HCT116 (cell line): ENCODE measurements around the gene TTC6. TPM values are rescaled to one million over a fixed set of nuclear protein-coding genes. Genes with fewer than 3 reads are reported as not detected.

Experiments
- ATAC-seq: fragments of 200-7000 bp; cut with Tn5 transposase; 2 replicates; pipeline ENCODE4 v1.9.1; 2020; ENCODE audit warnings: mild to moderate bottlenecking, moderate library complexity
- BruUV-seq: library from RNA; stranded (reverse); fragments of 400-500 nt; replicated peaks from 2 replicates; lab custom pipeline; 2021; lab: Mats Ljungman, UMichigan
- CTCF ChIA-PET: fragments of 300-600 bp; sonication (Branson Sonifier 250); formaldehyde crosslinking; loops from one replicate; lab custom pipeline; 2021; ENCODE audit warnings: antibody characterized with exemption; lab: Charles Lee
- POLR2A ChIA-PET: fragments of 300-600, 350-600 bp; sonication (Branson Sonifier 250); formaldehyde crosslinking; loops from one replicate; lab custom pipeline; 2021; ENCODE audit warnings: antibody characterized with exemption; lab: Charles Lee
- RAD21 ChIA-PET, 2 experiments: fragments of 300-600 bp; sonication (Branson Sonifier 250); formaldehyde crosslinking; loops; one replicate each; lab custom pipeline; 2023; ENCODE audit warnings: low total read pairs in 2 of 2; ENCODE audit not compliant: uncharacterized antibody in 2 of 2, unreplicated experiment in 2 of 2, low non-redundant PET in 1 of 2; lab: Charles Lee
- DNase-seq: peaks from one replicate; pipeline ENCODE4 v3.0.0-alpha.2; 2010; ENCODE audit warnings: low read depth, low spot score
- H2AFZ ChIP-seq: fragments of 200-600 bp; shearing (Covaris generic), sonication (generic); 2 replicates; pipeline ENCODE4 v1.6.1; 2017; ENCODE audit warnings: low read depth, mixed run types, mixed read lengths, antibody characterized with exemption, low read length; ENCODE audit not compliant: poor library complexity, severe bottlenecking
- H3K27ac ChIP-seq: 2 replicates; pipeline ENCODE4 v1.5.1; 2012; ENCODE audit warnings: low read depth, low read length
- H3K27me3 ChIP-seq: fragments of 200-600 bp; sonication (generic); 2 replicates; pipeline ENCODE4 v1.6.1; 2016; ENCODE audit warnings: mixed run types, low read length, mixed read lengths; ENCODE audit not compliant: insufficient read depth
- H3K36me3 ChIP-seq, 2 experiments: fragments of 200-500 bp in 1 of 2; fragments of 200-600 bp in 1 of 2; sonication (Bioruptor generic) in 1 of 2; sonication (generic) in 1 of 2; 2 replicates each; pipeline versions ENCODE4 v1.5.1 to v1.6.1; 2014 to 2016; ENCODE audit warnings: low read length in 2 of 2, inconsistent platforms in 1 of 2, mixed read lengths in 1 of 2, mixed run types in 1 of 2; ENCODE audit not compliant: insufficient read depth in 2 of 2, control insufficient read depth in 1 of 2
- H3K4me1 ChIP-seq, 2 experiments: fragments of 200-600 bp in 1 of 2; sonication (generic) in 1 of 2; 2 replicates each; pipeline versions ENCODE4 v1.5.1 to v1.6.1; 2012 to 2017; ENCODE audit warnings: low read length in 2 of 2, inconsistent platforms in 1 of 2, mild to moderate bottlenecking in 1 of 2, mixed read lengths in 1 of 2, mixed run types in 1 of 2, moderate library complexity in 1 of 2; ENCODE audit not compliant: insufficient read depth in 2 of 2, control insufficient read depth in 1 of 2
- H3K4me2 ChIP-seq: fragments of 200-600 bp; sonication (generic); 2 replicates; pipeline ENCODE4 v1.6.1; 2017; ENCODE audit warnings: mixed run types, low read length, mixed read lengths
- H3K4me3 ChIP-seq, 2 experiments: fragments of 200-600 bp in 1 of 2; sonication (generic) in 1 of 2; replicated peaks in 1 of 2; 2 replicates each; pipeline ENCODE4 v1.5.1; 2011 to 2016; ENCODE audit warnings: low read length in 2 of 2, control low read depth in 1 of 2, low read depth in 1 of 2, mild to moderate bottlenecking in 1 of 2, mixed read lengths in 1 of 2, mixed run types in 1 of 2
- H3K79me2 ChIP-seq: fragments of 200-600 bp; sonication (generic); 2 replicates; pipeline ENCODE4 v1.6.1; 2017; ENCODE audit warnings: mild to moderate bottlenecking, mixed run types, low read length, moderate library complexity, mixed read lengths; ENCODE audit not compliant: insufficient read depth
- H3K9ac ChIP-seq: fragments of 200-600 bp; sonication (generic); 2 replicates; pipeline ENCODE4 v1.6.1; 2016; ENCODE audit warnings: low read length, mixed read lengths
- H3K9me2 ChIP-seq: fragments of 200-600 bp; sonication (generic), shearing (Covaris generic); 2 replicates; pipeline ENCODE4 v1.6.1; 2017; ENCODE audit warnings: mixed run types, mild to moderate bottlenecking, moderate library complexity; ENCODE audit not compliant: insufficient read depth
- H3K9me3 ChIP-seq, 2 experiments: fragments of 200-500 bp in 1 of 2; fragments of 200-600 bp in 1 of 2; sonication (Bioruptor generic) in 1 of 2; sonication (generic) in 1 of 2; 2 replicates each; pipeline ENCODE4 v1.6.1; 2014 to 2017; ENCODE audit warnings: low read length in 2 of 2, mixed read lengths in 2 of 2, inconsistent platforms in 1 of 2, low read depth in 1 of 2, mild to moderate bottlenecking in 1 of 2, mixed run types in 1 of 2, moderate library complexity in 1 of 2; ENCODE audit not compliant: control insufficient read depth in 1 of 2, insufficient read depth in 1 of 2
- H4K20me1 ChIP-seq: fragments of 200-600 bp; sonication (generic), shearing (Covaris generic); 2 replicates; pipeline ENCODE4 v1.6.1; 2017; ENCODE audit warnings: mixed run types, mild to moderate bottlenecking, moderate library complexity; ENCODE audit not compliant: insufficient read depth
- CBX3 ChIP-seq: IDR thresholded peaks from 2 replicates; pipeline ENCODE4 v1.6.1; 2012; ENCODE audit warnings: low read depth
- EGR1 ChIP-seq: IDR thresholded peaks from 2 replicates; pipeline ENCODE4 v1.6.1; 2012; ENCODE audit warnings: low read depth
- EZH2 ChIP-seq: fragments of 200-600 bp; sonication (generic); IDR thresholded peaks from 2 replicates; pipeline ENCODE4 v1.6.1; 2017; ENCODE audit warnings: antibody characterized with exemption, mixed run types
- EZH2phosphoT487 ChIP-seq: fragments of 200-600 bp; IDR thresholded peaks from 2 replicates; pipeline ENCODE4 v1.6.1; 2018; ENCODE audit warnings: antibody characterized with exemption, borderline replicate concordance
- POLR2A ChIP-seq: IDR thresholded peaks from 2 replicates; pipeline ENCODE4 v1.7.0; 2011; ENCODE audit warnings: borderline replicate concordance; ENCODE audit not compliant: insufficient read depth, insufficient read length; ENCODE audit errors: extremely low read depth
- RAD21 ChIP-seq: IDR thresholded peaks from 2 replicates; pipeline ENCODE4 v1.6.1; 2012; ENCODE audit warnings: low read depth, mild to moderate bottlenecking
- SP1 ChIP-seq: IDR thresholded peaks from 2 replicates; pipeline ENCODE4 v1.6.1; 2012; ENCODE audit warnings: low read depth
- SRF ChIP-seq: IDR thresholded peaks from 2 replicates; pipeline ENCODE4 v1.6.1; 2012; ENCODE audit warnings: low read depth
- TCF7L2 ChIP-seq: IDR thresholded peaks from 2 replicates; pipeline ENCODE4 v1.7.0; 2011; ENCODE audit warnings: borderline replicate concordance, inconsistent platforms; ENCODE audit not compliant: insufficient read depth, insufficient read length; ENCODE audit errors: extremely low read depth
- YY1 ChIP-seq: IDR thresholded peaks from 2 replicates; pipeline ENCODE4 v1.6.1; 2011; ENCODE audit warnings: low read length, low read depth, moderate library complexity, mild to moderate bottlenecking; ENCODE audit not compliant: insufficient replicate concordance; ENCODE audit errors: extremely low read depth
- ZFX ChIP-seq: fragments of 450-650 bp; IDR thresholded peaks from 2 replicates; pipeline ENCODE4 v1.6.1; 2017
- ZNF274 ChIP-seq: fragments of 200-500 bp; sonication (Bioruptor generic); IDR thresholded peaks from 2 replicates; pipeline ENCODE4 v1.6.1; 2014; ENCODE audit warnings: mild to moderate bottlenecking, low read depth, low read length, inconsistent platforms
- intact Hi-C: fragments of 100-400 bp; cut with micrococcal nuclease; formaldehyde crosslinking; loops from 2 replicates; pipeline ENCODE4 v1.10.0; 2022
- total RNA-seq: library from RNA; stranded (reverse); gene quantifications from one replicate; pipeline ENCODE4 v1.2.1, GENCODE V29; 2021; ENCODE audit not compliant: unreplicated experiment
- TF ChIP-seq, protein P1 (sequence below): IDR thresholded peaks from 2 replicates; pipeline ENCODE4 v1.6.1; 2012
- TF ChIP-seq, protein P2 (sequence below): IDR thresholded peaks from 2 replicates; pipeline ENCODE4 v1.6.1; 2012; ENCODE audit warnings: low read depth
- TF ChIP-seq, protein P3 (sequence below): IDR thresholded peaks from 2 replicates; pipeline ENCODE4 v1.6.1; 2012

Gene TTC6
- total RNA-seq, 1 experiment from 2014 or later: 0.10 TPM

DNA sequence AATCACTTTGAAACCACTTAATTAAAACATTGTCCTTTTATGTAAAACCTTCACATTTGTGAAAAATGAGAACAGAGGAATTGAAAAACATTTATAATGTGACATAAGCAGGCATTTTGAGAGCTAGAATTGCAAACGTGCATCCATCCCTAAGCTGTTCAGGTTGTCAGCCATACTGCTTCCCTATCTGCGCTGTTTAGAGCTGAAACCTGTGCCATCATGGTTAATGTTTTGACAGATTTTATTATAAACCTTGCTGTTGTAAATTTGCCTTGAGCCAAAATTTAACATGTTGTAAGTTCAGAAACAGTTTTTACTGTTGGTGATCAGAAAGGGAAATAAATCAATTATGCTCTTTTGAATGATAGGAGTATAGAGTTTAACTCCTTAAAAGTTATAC lies 32.2 kb upstream of the TTC6 start:
- BruUV-seq: no TSS peak

More for the DNA sequence above, 32.2 kb upstream of the TTC6 start:
- H3K27ac ChIP-seq: no peak overlapping the region
- no peaks in the 10 kb centered on the region for H3K9me2 ChIP-seq
- no peak overlapping the region for H2AFZ ChIP-seq
- no peaks in the 10 kb centered on the region for H4K20me1 ChIP-seq
- no peaks in the 10 kb centered on the region for H3K4me1 ChIP-seq
- DNase-seq (no peak), ATAC-seq (no peak)
- no peaks in the 10 kb centered on the region for H3K27me3 ChIP-seq
- ChIA-PET RAD21 (no interaction called here), CTCF (no interaction called here), POLR2A (no interaction called here)
- H3K79me2 ChIP-seq: no peaks in the 10 kb centered on the region
- H3K9me3 ChIP-seq: no peaks in the 10 kb centered on the region
- H3K4me2 ChIP-seq: no peak overlapping the region
- no peaks in the 10 kb centered on the region for H3K36me3 ChIP-seq
- H3K9ac ChIP-seq: no peak overlapping the region
- H3K4me3 ChIP-seq: no peak overlapping the region
- TF ChIP-seq SP1 (no peak), ZFX (no peak), SRF (no peak), EZH2phosphoT487 (no peak), TCF7L2 (no peak), EZH2 (no peak), ZNF274 (no peak), POLR2A (no peak), CBX3 (no peak), EGR1 (no peak), YY1 (no peak), RAD21 (no peak)
- TF ChIP-seq, protein P1, sequence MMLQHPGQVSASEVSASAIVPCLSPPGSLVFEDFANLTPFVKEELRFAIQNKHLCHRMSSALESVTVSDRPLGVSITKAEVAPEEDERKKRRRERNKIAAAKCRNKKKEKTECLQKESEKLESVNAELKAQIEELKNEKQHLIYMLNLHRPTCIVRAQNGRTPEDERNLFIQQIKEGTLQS: no peak
- TF ChIP-seq, protein P2, sequence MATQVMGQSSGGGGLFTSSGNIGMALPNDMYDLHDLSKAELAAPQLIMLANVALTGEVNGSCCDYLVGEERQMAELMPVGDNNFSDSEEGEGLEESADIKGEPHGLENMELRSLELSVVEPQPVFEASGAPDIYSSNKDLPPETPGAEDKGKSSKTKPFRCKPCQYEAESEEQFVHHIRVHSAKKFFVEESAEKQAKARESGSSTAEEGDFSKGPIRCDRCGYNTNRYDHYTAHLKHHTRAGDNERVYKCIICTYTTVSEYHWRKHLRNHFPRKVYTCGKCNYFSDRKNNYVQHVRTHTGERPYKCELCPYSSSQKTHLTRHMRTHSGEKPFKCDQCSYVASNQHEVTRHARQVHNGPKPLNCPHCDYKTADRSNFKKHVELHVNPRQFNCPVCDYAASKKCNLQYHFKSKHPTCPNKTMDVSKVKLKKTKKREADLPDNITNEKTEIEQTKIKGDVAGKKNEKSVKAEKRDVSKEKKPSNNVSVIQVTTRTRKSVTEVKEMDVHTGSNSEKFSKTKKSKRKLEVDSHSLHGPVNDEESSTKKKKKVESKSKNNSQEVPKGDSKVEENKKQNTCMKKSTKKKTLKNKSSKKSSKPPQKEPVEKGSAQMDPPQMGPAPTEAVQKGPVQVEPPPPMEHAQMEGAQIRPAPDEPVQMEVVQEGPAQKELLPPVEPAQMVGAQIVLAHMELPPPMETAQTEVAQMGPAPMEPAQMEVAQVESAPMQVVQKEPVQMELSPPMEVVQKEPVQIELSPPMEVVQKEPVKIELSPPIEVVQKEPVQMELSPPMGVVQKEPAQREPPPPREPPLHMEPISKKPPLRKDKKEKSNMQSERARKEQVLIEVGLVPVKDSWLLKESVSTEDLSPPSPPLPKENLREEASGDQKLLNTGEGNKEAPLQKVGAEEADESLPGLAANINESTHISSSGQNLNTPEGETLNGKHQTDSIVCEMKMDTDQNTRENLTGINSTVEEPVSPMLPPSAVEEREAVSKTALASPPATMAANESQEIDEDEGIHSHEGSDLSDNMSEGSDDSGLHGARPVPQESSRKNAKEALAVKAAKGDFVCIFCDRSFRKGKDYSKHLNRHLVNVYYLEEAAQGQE: no peak
- TF ChIP-seq, protein P3, sequence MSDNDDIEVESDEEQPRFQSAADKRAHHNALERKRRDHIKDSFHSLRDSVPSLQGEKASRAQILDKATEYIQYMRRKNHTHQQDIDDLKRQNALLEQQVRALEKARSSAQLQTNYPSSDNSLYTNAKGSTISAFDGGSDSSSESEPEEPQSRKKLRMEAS: no peak
- intact Hi-C loops: no loop called here
